B cell (primary cell): ENCODE measurements around the gene EHBP1. TPM values are rescaled to one million over a fixed set of nuclear protein-coding genes. Genes with fewer than 3 reads are reported as not detected.

Experiments
- ATAC-seq: fragments of 200-7000 bp; cut with Tn5 transposase; one replicate; pipeline ENCODE4 v1.10.0; 2021; ENCODE audit warnings: low read depth, mild to moderate bottlenecking, moderate number of reproducible peaks, moderate library complexity
- CTCF ChIA-PET: fragments of 350-600 bp; sonication (Branson Sonifier 250); formaldehyde crosslinking; loops from one replicate; lab custom pipeline; 2021; ENCODE audit warnings: antibody characterized with exemption, inconsistent platforms; lab: Charles Lee
- POLR2A ChIA-PET: fragments of 350-600 bp; sonication (Branson Sonifier 250); formaldehyde crosslinking; loops from one replicate; lab custom pipeline; 2021; ENCODE audit warnings: antibody characterized with exemption; lab: Charles Lee
- DNase-seq: peaks from one replicate; pipeline ENCODE4 v3.0.0; 2013
- H2AFZ ChIP-seq: 2 replicates; pipeline ENCODE4 v1.6.1; 2012; ENCODE audit warnings: mild to moderate bottlenecking, low read depth, low read length; ENCODE audit not compliant: insufficient read depth, poor library complexity, severe bottlenecking
- H3K27ac ChIP-seq, 2 donors: 1 replicate in 1 of 2; 2 replicates in 1 of 2; pipeline ENCODE4 v1.5.1; 2012 to 2013; ENCODE audit warnings: low read length in 2 of 2, mild to moderate bottlenecking in 2 of 2, moderate library complexity in 1 of 2
- H3K27me3 ChIP-seq, 4 experiments: fragments of 200-600 bp in 1 of 4; sonication (generic) in 1 of 4; replicated peaks in 1 of 4; 1 replicate in 2 of 4; 2 replicates in 2 of 4; pipeline versions ENCODE4 v1.6.1 to v1.7.0; 2013 to 2016; ENCODE audit warnings: low read length in 3 of 4, mild to moderate bottlenecking in 2 of 4, mixed read lengths in 1 of 4, moderate library complexity in 1 of 4; ENCODE audit not compliant: insufficient read depth in 4 of 4, control insufficient read depth in 3 of 4; ENCODE audit errors: control extremely low read depth in 1 of 4
- H3K36me3 ChIP-seq, 2 experiments: replicated peaks in 1 of 2; 1 replicate in 1 of 2; 2 replicates in 1 of 2; pipeline versions ENCODE4 v1.6.1 to v1.7.1; 2013; ENCODE audit warnings: low read length in 1 of 2; ENCODE audit not compliant: insufficient read depth in 2 of 2, control insufficient read depth in 1 of 2; ENCODE audit errors: control extremely low read depth in 1 of 2, extremely low read depth in 1 of 2
- H3K4me1 ChIP-seq, 2 donors: fragments of 200-600 bp in 1 of 2; sonication (generic) in 1 of 2; 1 replicate in 1 of 2; 2 replicates in 1 of 2; pipeline versions ENCODE4 v1.5.1 to v1.6.1; 2013 to 2017; ENCODE audit warnings: low read length in 2 of 2; ENCODE audit not compliant: control insufficient read depth in 2 of 2, insufficient read depth in 2 of 2
- H3K4me2 ChIP-seq: replicated peaks from 2 replicates; pipeline ENCODE3; 2012; ENCODE audit warnings: mild to moderate bottlenecking, low read depth, low read length; ENCODE audit not compliant: poor library complexity, severe bottlenecking
- H3K4me3 ChIP-seq, 5 experiments: fragments of 200-600 bp in 1 of 5; sonication (generic) in 1 of 5; 1 replicate in 3 of 5; 2 replicates in 2 of 5; pipeline versions ENCODE4 v1.5.1 to v1.7.0; 2011 to 2016; ENCODE audit warnings: low read length in 4 of 5, mild to moderate bottlenecking in 4 of 5, low read depth in 2 of 5, control low read depth in 1 of 5, moderate library complexity in 1 of 5; ENCODE audit not compliant: insufficient read depth in 1 of 5; ENCODE audit errors: control extremely low read depth in 1 of 5, extremely low read depth in 1 of 5
- H3K79me2 ChIP-seq: fragments of 200-600 bp; sonication (generic); one replicate; pipeline ENCODE4 v1.6.0; 2016; ENCODE audit warnings: low read length; ENCODE audit not compliant: control insufficient read depth, insufficient read depth
- H3K9ac ChIP-seq: fragments of 200-600 bp; sonication (generic); 2 replicates; pipeline ENCODE4 v1.6.1; 2017; ENCODE audit warnings: mild to moderate bottlenecking, low read length, moderate library complexity
- H3K9me3 ChIP-seq, 3 donors: one replicate each; pipeline versions ENCODE4 v1.6.1 to v1.7.1; 2013; ENCODE audit warnings: low read length in 2 of 3; ENCODE audit not compliant: control insufficient read depth in 2 of 3, insufficient read depth in 1 of 3; ENCODE audit errors: control extremely low read depth in 1 of 3
- H4K20me1 ChIP-seq: 2 replicates; pipeline ENCODE4 v1.6.0; 2012; ENCODE audit warnings: mild to moderate bottlenecking, low read length; ENCODE audit not compliant: insufficient read depth, control insufficient read depth, poor library complexity, severe bottlenecking
- H3K27ac Mint-ChIP-seq: one replicate; pipeline ENCODE4 v1.8.0; 2021; ENCODE audit warnings: mixed read lengths
- H3K27me3 Mint-ChIP-seq: one replicate; pipeline ENCODE4 v1.8.0; 2021; ENCODE audit warnings: mixed read lengths
- H3K4me1 Mint-ChIP-seq: one replicate; pipeline ENCODE4 v1.8.0; 2021; ENCODE audit warnings: mixed read lengths
- H3K4me3 Mint-ChIP-seq: one replicate; pipeline ENCODE4 v1.8.0; 2021; ENCODE audit warnings: mixed read lengths
- H3K9me3 Mint-ChIP-seq: one replicate; pipeline ENCODE4 v1.8.0; 2022; ENCODE audit warnings: mixed read lengths; ENCODE audit not compliant: insufficient read depth
- CTCF ChIP-seq: fragments of 200-600 bp; IDR thresholded peaks from one replicate; pipeline ENCODE4 v1.8.0; 2022; ENCODE audit warnings: antibody characterized with exemption, mild to moderate bottlenecking
- EZH2 ChIP-seq: IDR thresholded peaks from 2 replicates; pipeline ENCODE4 v1.6.1; 2012; ENCODE audit warnings: borderline replicate concordance, low read depth, mild to moderate bottlenecking, moderate library complexity, low read length; ENCODE audit not compliant: insufficient read depth, poor library complexity, severe bottlenecking
- WGBS: methylation state at CpG from one replicate; pipeline ENCODE4 v1.1.5; 2013; ENCODE audit warnings: missing lambda C conversion rate; ENCODE audit not compliant: insufficient coverage; 5-methylcytosine and 5-hydroxymethylcytosine counted together
- intact Hi-C: fragments of 100-400 bp; cut with micrococcal nuclease; formaldehyde crosslinking; loops from one replicate; pipeline ENCODE4 v1.10.0; 2022
- polyA plus RNA-seq: library from polyadenylated mRNA; depleted of rRNA; stranded (reverse); fragments of >200 nt; gene quantifications from 2 replicates; pipeline ENCODE4 v1.2.3, GENCODE V29; 2012
- total RNA-seq, 2 donors: library from RNA; stranded (reverse); fragments of 120-200 nt in 1 of 2; gene quantifications; 1 replicate in 1 of 2; 2 replicates in 1 of 2; pipeline versions ENCODE4 v1.2.3 to v1.2.4, GENCODE V29; 2013 to 2022

Gene EHBP1
- total and polyA plus RNA-seq, 2 donors (not counting 1 experiment from before 2014, with no cell fraction given), result 8.8 to 34.7 TPM

- TF ChIP-seq CTCF (no peak), EZH2 (no peak)
- Mint-ChIP-seq H3K4me1 (peaks cover 26% of the 10 kb centered on the region), H3K9me3 (no peaks in the 10 kb centered on the region), H3K27ac (no peak overlapping the region), H3K27me3 (no peaks in the 10 kb centered on the region), H3K4me3 (no peak overlapping the region)
- intact Hi-C loops, result no loop called here
- Histone ChIP-seq H4K20me1 (no peaks in the 10 kb centered on the region), H2AFZ (no peak overlapping the region), H3K4me1 (peaks cover 18 to 26% of the 10 kb centered on the region in 2 donors), H3K4me3 (no peak overlapping the region), H3K36me3 (no peaks in the 10 kb centered on the region), H3K27ac (no peak overlapping the region), H3K27me3 (no peaks in the 10 kb centered on the region), H3K4me2 (no peak overlapping the region), H3K9ac (no peak overlapping the region), H3K79me2 (no peaks in the 10 kb centered on the region), H3K9me3 (no peaks in the 10 kb centered on the region)
- POLR2A ChIA-PET, result no interaction called here
- CTCF ChIA-PET, result no interaction called here
- 67% methylated on average over 1 of the region's 2 CpGs for WGBS
- ATAC-seq (no peak), DNase-seq (no peak)
These were observed 43.0 kb upstream of the EHBP1 start for GRCh38 chr2:62662554-62662953.

DNA sequence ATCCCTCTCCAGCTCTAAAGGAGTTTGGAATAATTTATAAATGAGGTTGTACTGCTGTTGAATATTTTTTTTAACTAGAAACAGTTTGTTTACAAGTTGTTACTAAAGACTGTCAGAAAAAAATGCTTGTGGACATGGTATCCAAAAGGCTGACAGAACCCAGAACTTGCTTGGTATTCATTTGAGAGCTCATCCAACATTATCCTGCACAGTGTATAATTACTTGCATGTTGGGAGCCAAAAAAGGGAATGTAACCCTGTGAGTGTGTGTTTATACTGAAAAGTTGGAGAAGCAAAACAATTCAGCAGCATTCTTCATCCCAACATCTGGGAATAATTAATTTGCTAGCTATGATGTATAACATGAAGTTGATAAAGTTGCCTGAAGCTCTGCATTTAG is 42.1 kb upstream of the EHBP1 start:
- ChIA-PET POLR2A (no interaction called here), CTCF (no interaction called here)
- no peaks in the 10 kb centered on the region for H4K20me1 ChIP-seq
- H3K27ac ChIP-seq, result no peak overlapping the region
- Mint-ChIP-seq H3K4me1 (peaks cover 18% of the 10 kb centered on the region), H3K4me3 (no peak overlapping the region), H3K27me3 (no peaks in the 10 kb centered on the region), H3K27ac (no peak overlapping the region), H3K9me3 (no peaks in the 10 kb centered on the region)
- no peaks in the 10 kb centered on the region for H3K9me3 ChIP-seq
- H2AFZ ChIP-seq, result no peak overlapping the region
- no peak overlapping the region for H3K4me3 ChIP-seq
- H3K9ac ChIP-seq, result no peak overlapping the region
- TF ChIP-seq EZH2, result no peak
- no peak for TF ChIP-seq CTCF
- H3K27me3 ChIP-seq, result no peaks in the 10 kb centered on the region
- no peaks in the 10 kb centered on the region for H3K36me3 ChIP-seq
- ATAC-seq (no peak), DNase-seq (no peak)
- no peak overlapping the region for H3K4me2 ChIP-seq
- intact Hi-C loops, result no loop called here
- H3K4me1 ChIP-seq, result peaks cover 9 to 18% of the 10 kb centered on the region in 2 donors
- no peaks in the 10 kb centered on the region for H3K79me2 ChIP-seq
